Ovary (tissue), 3 donors: ENCODE data around the gene ARSD.

Experiments
- POLR2A ChIP-seq: fragments of 450-650 bp; IDR thresholded peaks from one replicate; pipeline ENCODE4 v1.6.1; 2017; ENCODE audit warnings: antibody characterized with exemption, mild to moderate bottlenecking, moderate library complexity
- TF ChIP-seq, protein P1 (sequence below), 3 donors: fragments of 450-650 bp in 2 of 3; fragments of 200-600 bp in 1 of 3; IDR thresholded peaks; one replicate each; pipeline versions ENCODE4 v1.5.1 to v1.8.0; 2016 to 2022; ENCODE audit warnings: antibody characterized with exemption in 3 of 3, mild to moderate bottlenecking in 1 of 3
- donor health status: DM: no; HTN: no; CAD: no.

- TF ChIP-seq, protein P1, sequence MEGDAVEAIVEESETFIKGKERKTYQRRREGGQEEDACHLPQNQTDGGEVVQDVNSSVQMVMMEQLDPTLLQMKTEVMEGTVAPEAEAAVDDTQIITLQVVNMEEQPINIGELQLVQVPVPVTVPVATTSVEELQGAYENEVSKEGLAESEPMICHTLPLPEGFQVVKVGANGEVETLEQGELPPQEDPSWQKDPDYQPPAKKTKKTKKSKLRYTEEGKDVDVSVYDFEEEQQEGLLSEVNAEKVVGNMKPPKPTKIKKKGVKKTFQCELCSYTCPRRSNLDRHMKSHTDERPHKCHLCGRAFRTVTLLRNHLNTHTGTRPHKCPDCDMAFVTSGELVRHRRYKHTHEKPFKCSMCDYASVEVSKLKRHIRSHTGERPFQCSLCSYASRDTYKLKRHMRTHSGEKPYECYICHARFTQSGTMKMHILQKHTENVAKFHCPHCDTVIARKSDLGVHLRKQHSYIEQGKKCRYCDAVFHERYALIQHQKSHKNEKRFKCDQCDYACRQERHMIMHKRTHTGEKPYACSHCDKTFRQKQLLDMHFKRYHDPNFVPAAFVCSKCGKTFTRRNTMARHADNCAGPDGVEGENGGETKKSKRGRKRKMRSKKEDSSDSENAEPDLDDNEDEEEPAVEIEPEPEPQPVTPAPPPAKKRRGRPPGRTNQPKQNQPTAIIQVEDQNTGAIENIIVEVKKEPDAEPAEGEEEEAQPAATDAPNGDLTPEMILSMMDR (IDR thresholded peaks at IDR 0.05): no peak
- TF ChIP-seq POLR2A: no peak
These were observed 11.4 kb downstream of the ARSD start for GRCh38 chrX:2917767-2918166.
